Keratinocyte (primary cell): Measurements from ENCODE around the gene ABCC6.

ENCODE experiments used
- EZH2 ChIP-seq: IDR thresholded peaks from one replicate; pipeline ENCODE4 v1.6.1; 2012; ENCODE audit warnings: inconsistent platforms, mild to moderate bottlenecking, low read length, moderate library complexity
- TF ChIP-seq, protein P1 (sequence below), 3 experiments: IDR thresholded peaks in 1 of 3; conservative IDR thresholded peaks in 1 of 3; optimal IDR thresholded peaks in 1 of 3; 2 replicates in 2 of 3; 3 replicates in 1 of 3; pipeline versions ENCODE3 to v1.5.1; 2011; ENCODE audit warnings: low read length in 3 of 3, mild to moderate bottlenecking in 3 of 3, moderate library complexity in 2 of 3, control low read depth in 1 of 3, inconsistent platforms in 1 of 3; ENCODE audit not compliant: insufficient read depth in 2 of 3; ENCODE audit errors: extremely low read depth in 1 of 3

DNA sequence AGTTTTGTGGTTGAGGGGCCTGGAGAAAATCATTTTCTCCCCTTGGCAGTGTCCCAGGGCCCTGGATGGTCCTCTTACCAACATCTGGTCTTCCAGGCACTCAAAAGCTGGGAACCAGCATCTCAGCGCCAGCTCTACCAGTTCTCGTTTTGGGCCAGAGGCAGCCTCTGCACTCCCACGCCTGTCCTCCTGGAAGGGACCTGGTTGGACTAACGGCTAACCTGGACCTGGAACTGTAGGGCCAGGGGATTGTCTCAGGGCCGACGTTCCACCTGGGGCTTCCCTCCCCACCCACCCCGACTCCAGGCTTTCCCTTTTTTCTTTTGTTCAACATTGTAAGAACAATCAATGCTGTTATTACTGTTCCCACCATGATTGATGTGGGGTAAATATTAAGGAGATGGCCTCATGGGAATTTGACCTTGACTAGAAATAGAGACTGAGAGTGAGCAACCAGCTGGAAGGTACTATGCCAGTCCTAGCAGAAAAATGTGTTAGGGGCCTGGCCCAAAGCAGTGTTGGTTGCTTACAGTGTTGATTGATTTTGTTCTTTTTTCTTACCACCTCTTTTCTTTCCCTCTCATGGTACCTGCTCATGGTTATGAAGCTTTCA, 81.4 kb downstream of the ABCC6 start:
- TF ChIP-seq, protein P1, sequence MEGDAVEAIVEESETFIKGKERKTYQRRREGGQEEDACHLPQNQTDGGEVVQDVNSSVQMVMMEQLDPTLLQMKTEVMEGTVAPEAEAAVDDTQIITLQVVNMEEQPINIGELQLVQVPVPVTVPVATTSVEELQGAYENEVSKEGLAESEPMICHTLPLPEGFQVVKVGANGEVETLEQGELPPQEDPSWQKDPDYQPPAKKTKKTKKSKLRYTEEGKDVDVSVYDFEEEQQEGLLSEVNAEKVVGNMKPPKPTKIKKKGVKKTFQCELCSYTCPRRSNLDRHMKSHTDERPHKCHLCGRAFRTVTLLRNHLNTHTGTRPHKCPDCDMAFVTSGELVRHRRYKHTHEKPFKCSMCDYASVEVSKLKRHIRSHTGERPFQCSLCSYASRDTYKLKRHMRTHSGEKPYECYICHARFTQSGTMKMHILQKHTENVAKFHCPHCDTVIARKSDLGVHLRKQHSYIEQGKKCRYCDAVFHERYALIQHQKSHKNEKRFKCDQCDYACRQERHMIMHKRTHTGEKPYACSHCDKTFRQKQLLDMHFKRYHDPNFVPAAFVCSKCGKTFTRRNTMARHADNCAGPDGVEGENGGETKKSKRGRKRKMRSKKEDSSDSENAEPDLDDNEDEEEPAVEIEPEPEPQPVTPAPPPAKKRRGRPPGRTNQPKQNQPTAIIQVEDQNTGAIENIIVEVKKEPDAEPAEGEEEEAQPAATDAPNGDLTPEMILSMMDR (optimal IDR thresholded peaks at IDR 0.05 in 1 of 3, IDR thresholded peaks at IDR 0.05 in 1 of 3, conservative IDR thresholded peaks at IDR 0.05 in 1 of 3; ENCODE audit: extremely low read depth in 1 of 3, insufficient read depth in 2 of 3, low read length in 3 of 3) = no peak
- no peak for TF ChIP-seq EZH2
